ENCODE data around the gene UBN2. TPM values are rescaled to one million over a fixed set of nuclear protein-coding genes. Genes with fewer than 3 reads are reported as not detected.
A peak's percentile ranks its signal among the peaks of the same experiment; 100 is the strongest.

UBN2 gene
- total RNA-seq, 1 donor from 2014 or later = 51.5 TPM

- peak; percentile 88 for TF ChIP-seq CTCF (IDR thresholded peaks at IDR 0.05; ENCODE audit: unreplicated experiment)
- H3K36me3 Mint-ChIP-seq (ENCODE audit: insufficient read depth) = peaks cover 6% of the 10 kb centered on the region
- DNase-seq (ENCODE audit: low spot score, unreplicated experiment) = peak; percentile 92
- no peaks in the 10 kb centered on the region for H3K27me3 Mint-ChIP-seq
- peaks cover 5% of the 10 kb centered on the region for H3K9me3 Mint-ChIP-seq (ENCODE audit: low read depth)
- H3K4me3 Mint-ChIP-seq (ENCODE audit: low read depth) = peak overlapping the region; percentile 94
- peaks cover 11% of the 10 kb centered on the region for H3K4me1 Mint-ChIP-seq (ENCODE audit: low read depth)
- H3K27ac Mint-ChIP-seq = peak overlapping the region; percentile 100
These were observed 109.2 kb downstream of the UBN2 start for GRCh38 chr7:139340037-139340807.

DNA sequence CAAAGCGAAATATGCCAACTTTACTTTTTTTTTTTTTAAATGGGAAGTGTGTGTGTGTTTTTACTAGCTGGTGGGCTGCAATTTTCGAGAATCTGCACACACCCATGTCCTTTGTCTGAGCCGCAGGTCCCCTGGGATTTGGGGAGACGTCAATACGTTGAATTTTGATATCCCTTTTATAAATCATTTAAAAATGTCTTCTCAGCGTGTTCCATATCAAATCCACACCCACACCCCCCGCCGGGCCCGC lies 109.7 kb downstream of the UBN2 start:
- TF ChIP-seq CTCF (IDR thresholded peaks at IDR 0.05; ENCODE audit: unreplicated experiment) = no peak
- Mint-ChIP-seq H3K4me3 (ENCODE audit: low read depth) (peak overlapping the region; percentile 94), H3K27ac (peak overlapping the region; percentile 100), H3K36me3 (ENCODE audit: insufficient read depth) (peaks cover 8% of the 10 kb centered on the region), H3K4me1 (ENCODE audit: low read depth) (peaks cover 11% of the 10 kb centered on the region), H3K9me3 (ENCODE audit: low read depth) (peaks cover 5% of the 10 kb centered on the region), H3K27me3 (no peaks in the 10 kb centered on the region)
- DNase-seq (ENCODE audit: low spot score, unreplicated experiment) = no peak

- peak; percentile 78 for DNase-seq (ENCODE audit: low spot score, unreplicated experiment)
- Mint-ChIP-seq H3K36me3 (ENCODE audit: insufficient read depth) (peaks cover 9% of the 10 kb centered on the region), H3K27ac (peak within 1 kb of the TSS; percentile 100), H3K4me1 (ENCODE audit: low read depth) (peaks cover 11% of the 10 kb centered on the region), H3K9me3 (ENCODE audit: low read depth) (peaks cover 5% of the 10 kb centered on the region), H3K4me3 (ENCODE audit: low read depth) (peak within 1 kb of the TSS; percentile 94), H3K27me3 (no peaks in the 10 kb centered on the region)
- TF ChIP-seq CTCF (IDR thresholded peaks at IDR 0.05; ENCODE audit: unreplicated experiment) = peak; percentile 31
These were observed 110.2 kb downstream of the UBN2 start, which contains the start of gene FMC1 for GRCh38 chr7:139341058-139341775. TSS of gene FMC1 (plus strand) at chr7:139341337. CDS start at chr7:139341385, 48 bp downstream.

- TF ChIP-seq CTCF (IDR thresholded peaks at IDR 0.05; ENCODE audit: unreplicated experiment) = no peak
- Mint-ChIP-seq H3K27me3 (no peaks in the 10 kb centered on the region), H3K4me3 (ENCODE audit: low read depth) (peak overlapping the region; percentile 94), H3K27ac (peak overlapping the region; percentile 100), H3K4me1 (ENCODE audit: low read depth) (peaks cover 11% of the 10 kb centered on the region), H3K36me3 (ENCODE audit: insufficient read depth) (peaks cover 11% of the 10 kb centered on the region), H3K9me3 (ENCODE audit: low read depth) (peaks cover 5% of the 10 kb centered on the region)
- DNase-seq (ENCODE audit: low spot score, unreplicated experiment) = no peak
These were observed 110.8 kb downstream of the UBN2 start for GRCh38 chr7:139341776-139342226.

DNA sequence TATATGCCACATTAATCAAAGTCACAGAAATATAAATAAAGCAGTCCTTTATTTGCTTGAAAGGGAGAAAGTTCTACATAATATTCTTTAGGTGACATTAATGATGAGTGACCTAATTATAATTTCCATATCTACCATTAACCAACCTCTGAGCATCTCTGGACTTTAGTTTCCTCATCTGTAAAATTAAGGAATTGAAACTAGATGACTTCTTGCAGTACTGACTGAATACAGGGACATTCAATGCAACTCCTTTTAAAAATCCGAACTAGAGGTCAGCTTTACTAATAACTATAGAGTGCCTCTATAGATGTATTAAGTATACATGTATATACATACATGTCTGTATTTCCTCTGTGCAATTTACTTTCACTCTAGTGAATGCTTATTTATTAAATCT lies 114.0 kb downstream of the UBN2 start:
- Mint-ChIP-seq H3K27ac (no peak overlapping the region), H3K4me3 (ENCODE audit: low read depth) (no peak overlapping the region), H3K9me3 (ENCODE audit: low read depth) (no peaks in the 10 kb centered on the region), H3K36me3 (ENCODE audit: insufficient read depth) (peaks cover 18% of the 10 kb centered on the region), H3K4me1 (ENCODE audit: low read depth) (peaks cover 11% of the 10 kb centered on the region), H3K27me3 (no peaks in the 10 kb centered on the region)
- no peak for DNase-seq (ENCODE audit: low spot score, unreplicated experiment)
- TF ChIP-seq CTCF (IDR thresholded peaks at IDR 0.05; ENCODE audit: unreplicated experiment) = no peak

Measured in progenitor cell of endocrine pancreas (in vitro differentiated cells).